ENCODE data around the gene NALCN.

Gene NALCN

DNA sequence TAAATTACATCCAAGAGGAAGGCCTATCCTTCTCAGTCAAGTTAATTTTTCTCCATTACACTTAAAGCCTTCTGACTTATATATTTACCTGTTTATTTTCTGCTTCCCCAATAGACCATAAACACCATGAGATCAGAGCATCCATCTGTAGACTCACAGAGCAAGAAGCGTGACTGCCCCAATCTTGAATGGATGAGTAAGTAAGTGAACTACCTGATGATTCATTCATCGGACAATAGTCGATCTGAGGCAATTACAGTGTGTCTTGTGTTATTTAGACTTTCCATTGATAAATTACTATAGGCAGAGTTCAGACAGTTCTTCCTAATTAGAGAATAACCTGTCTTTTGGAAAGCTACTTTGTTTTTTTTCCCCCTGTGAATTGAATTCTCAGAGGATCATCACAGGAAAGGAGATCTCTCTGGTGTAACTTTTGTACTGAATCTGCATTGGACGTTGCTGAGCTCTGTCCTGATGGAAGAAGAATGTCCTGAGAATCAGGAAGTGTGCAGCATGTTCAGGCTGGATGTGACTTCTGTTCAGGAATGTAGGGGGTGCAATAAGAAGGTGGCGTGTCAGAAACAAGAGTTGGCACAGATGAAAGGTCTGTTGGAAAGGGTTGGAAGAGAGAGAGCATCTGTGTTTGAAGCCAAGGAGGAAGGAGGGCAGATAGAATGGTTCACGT lies 367.0 kb downstream of the NALCN start:
- no peak for TF ChIP-seq TCF12 (IDR thresholded peaks at IDR 0.05; ENCODE audit: low read depth)

DNA sequence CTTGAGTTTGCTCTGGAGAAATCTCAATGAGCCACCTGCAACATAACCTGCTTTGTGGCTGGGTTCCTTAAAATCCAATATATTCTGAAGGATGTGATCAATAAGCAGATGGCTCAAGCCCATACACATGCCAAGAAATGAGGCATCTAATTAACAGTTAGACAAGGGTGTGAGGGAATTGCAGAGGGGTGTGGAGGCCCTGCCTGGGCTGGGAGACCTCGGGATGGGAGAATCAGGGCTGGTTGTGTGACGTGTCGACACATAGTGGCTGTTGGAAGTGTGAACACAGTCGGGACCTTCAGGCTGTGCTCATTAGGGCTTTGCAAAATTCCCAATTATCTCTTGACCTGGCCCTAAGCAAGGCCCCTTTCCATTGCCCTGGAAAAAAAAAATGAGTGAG lies 379.8 kb downstream of the NALCN start:
- TF ChIP-seq, protein P1, sequence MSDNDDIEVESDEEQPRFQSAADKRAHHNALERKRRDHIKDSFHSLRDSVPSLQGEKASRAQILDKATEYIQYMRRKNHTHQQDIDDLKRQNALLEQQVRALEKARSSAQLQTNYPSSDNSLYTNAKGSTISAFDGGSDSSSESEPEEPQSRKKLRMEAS (IDR thresholded peaks at IDR 0.05): no peak
- TF ChIP-seq ZBTB7A (IDR thresholded peaks at IDR 0.05; ENCODE audit: low read depth): no peak
- TF ChIP-seq TAF1 (IDR thresholded peaks at IDR 0.05; ENCODE audit: low read depth): no peak
- no peak for TF ChIP-seq RAD21 (IDR thresholded peaks at IDR 0.05; ENCODE audit: low read depth)
- TF ChIP-seq CREB1 (IDR thresholded peaks at IDR 0.05; ENCODE audit: low read depth): no peak
- no peak for TF ChIP-seq FOXM1 (IDR thresholded peaks at IDR 0.05; ENCODE audit: borderline replicate concordance, low read depth)
- TF ChIP-seq, protein P2, sequence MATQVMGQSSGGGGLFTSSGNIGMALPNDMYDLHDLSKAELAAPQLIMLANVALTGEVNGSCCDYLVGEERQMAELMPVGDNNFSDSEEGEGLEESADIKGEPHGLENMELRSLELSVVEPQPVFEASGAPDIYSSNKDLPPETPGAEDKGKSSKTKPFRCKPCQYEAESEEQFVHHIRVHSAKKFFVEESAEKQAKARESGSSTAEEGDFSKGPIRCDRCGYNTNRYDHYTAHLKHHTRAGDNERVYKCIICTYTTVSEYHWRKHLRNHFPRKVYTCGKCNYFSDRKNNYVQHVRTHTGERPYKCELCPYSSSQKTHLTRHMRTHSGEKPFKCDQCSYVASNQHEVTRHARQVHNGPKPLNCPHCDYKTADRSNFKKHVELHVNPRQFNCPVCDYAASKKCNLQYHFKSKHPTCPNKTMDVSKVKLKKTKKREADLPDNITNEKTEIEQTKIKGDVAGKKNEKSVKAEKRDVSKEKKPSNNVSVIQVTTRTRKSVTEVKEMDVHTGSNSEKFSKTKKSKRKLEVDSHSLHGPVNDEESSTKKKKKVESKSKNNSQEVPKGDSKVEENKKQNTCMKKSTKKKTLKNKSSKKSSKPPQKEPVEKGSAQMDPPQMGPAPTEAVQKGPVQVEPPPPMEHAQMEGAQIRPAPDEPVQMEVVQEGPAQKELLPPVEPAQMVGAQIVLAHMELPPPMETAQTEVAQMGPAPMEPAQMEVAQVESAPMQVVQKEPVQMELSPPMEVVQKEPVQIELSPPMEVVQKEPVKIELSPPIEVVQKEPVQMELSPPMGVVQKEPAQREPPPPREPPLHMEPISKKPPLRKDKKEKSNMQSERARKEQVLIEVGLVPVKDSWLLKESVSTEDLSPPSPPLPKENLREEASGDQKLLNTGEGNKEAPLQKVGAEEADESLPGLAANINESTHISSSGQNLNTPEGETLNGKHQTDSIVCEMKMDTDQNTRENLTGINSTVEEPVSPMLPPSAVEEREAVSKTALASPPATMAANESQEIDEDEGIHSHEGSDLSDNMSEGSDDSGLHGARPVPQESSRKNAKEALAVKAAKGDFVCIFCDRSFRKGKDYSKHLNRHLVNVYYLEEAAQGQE (IDR thresholded peaks at IDR 0.05; ENCODE audit: low read depth): no peak
- no peak for TF ChIP-seq CEBPB (IDR thresholded peaks at IDR 0.05)
- no peak for TF ChIP-seq EP300 (IDR thresholded peaks at IDR 0.05; ENCODE audit: borderline replicate concordance)
- TF ChIP-seq EGR1 (IDR thresholded peaks at IDR 0.05): no peak
- TF ChIP-seq TCF12 (IDR thresholded peaks at IDR 0.05; ENCODE audit: low read depth): no peak

DNA sequence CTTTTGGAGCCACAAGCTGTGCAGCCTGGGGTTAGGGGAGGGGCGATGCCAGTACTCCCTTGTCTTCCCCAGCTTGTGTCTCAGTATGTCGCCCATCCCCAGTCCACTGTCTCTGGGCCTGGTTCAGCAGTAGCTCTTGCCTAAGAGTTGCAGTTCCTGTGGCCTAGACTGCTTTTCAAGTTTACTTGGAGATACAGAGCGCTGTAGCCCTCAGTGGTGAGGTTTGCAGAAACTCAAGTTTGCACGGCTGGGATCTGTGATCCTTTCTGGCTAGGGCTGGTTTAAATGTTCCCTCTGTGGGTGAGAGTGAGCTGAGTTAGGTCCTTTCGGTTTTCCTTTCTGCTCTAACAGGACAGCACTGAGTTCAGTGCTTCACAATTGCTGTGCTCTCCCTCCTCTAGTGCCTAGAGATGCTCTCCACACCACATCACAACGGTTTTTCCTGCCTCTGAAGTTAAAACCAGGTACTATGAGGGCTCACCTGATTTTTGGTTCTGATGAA lies 381.1 kb downstream of the NALCN start:
- TF ChIP-seq EP300 (IDR thresholded peaks at IDR 0.05; ENCODE audit: borderline replicate concordance): no peak
- no peak for TF ChIP-seq RAD21 (IDR thresholded peaks at IDR 0.05; ENCODE audit: low read depth)
- no peak for TF ChIP-seq FOXM1 (IDR thresholded peaks at IDR 0.05; ENCODE audit: borderline replicate concordance, low read depth)
- TF ChIP-seq TAF1 (IDR thresholded peaks at IDR 0.05; ENCODE audit: low read depth): no peak

DNA sequence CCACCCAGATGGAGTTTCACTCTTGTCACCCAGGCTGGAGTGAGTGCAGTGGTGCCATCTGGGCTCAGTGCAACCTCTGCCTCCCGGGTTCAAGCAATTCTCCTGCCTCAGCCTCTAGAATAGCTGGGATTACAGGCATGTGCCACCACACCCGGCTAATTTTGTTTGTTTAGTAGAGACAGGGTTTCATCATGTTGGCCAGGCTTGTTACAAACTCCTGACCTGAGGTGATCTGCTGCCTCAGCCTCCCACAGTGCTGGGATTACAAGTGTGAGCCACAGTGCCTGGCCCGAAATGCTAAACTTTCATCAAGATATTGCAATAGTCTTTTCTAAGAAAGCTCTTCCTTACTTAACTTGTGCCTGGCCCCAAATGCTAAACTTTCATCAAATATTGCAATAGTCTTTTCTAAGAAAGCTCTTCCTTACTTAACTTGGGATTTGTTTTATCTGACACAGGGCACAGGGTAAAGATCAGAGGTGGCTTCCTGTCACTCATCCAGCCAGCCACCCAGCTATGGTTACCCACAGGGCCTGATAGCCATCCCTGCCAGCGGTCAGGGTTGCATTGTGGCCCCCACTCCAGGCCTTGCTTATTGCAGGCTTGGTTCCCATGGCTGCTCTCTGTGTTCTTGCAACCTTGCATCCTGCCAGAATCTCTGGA lies 389.4 kb downstream of the NALCN start:
- TF ChIP-seq, protein P1 (IDR thresholded peaks at IDR 0.05): no peak
- TF ChIP-seq TAF1 (IDR thresholded peaks at IDR 0.05; ENCODE audit: low read depth): no peak
- TF ChIP-seq TCF12 (IDR thresholded peaks at IDR 0.05; ENCODE audit: low read depth): no peak
- no peak for TF ChIP-seq ZBTB7A (IDR thresholded peaks at IDR 0.05; ENCODE audit: low read depth)
- no peak for TF ChIP-seq RAD21 (IDR thresholded peaks at IDR 0.05; ENCODE audit: low read depth)
- no peak for TF ChIP-seq CREB1 (IDR thresholded peaks at IDR 0.05; ENCODE audit: low read depth)
- no peak for TF ChIP-seq EGR1 (IDR thresholded peaks at IDR 0.05)
- no peak for TF ChIP-seq YY1 (IDR thresholded peaks at IDR 0.05; ENCODE audit: low read depth)
- TF ChIP-seq TEAD4 (IDR thresholded peaks at IDR 0.05): no peak
- TF ChIP-seq NFIC (IDR thresholded peaks at IDR 0.05): no peak
- TF ChIP-seq, protein P3, sequence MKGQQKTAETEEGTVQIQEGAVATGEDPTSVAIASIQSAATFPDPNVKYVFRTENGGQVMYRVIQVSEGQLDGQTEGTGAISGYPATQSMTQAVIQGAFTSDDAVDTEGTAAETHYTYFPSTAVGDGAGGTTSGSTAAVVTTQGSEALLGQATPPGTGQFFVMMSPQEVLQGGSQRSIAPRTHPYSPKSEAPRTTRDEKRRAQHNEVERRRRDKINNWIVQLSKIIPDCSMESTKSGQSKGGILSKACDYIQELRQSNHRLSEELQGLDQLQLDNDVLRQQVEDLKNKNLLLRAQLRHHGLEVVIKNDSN (IDR thresholded peaks at IDR 0.05): no peak
- TF ChIP-seq FOXM1 (IDR thresholded peaks at IDR 0.05; ENCODE audit: borderline replicate concordance, low read depth): no peak
- TF ChIP-seq, protein P2 (IDR thresholded peaks at IDR 0.05; ENCODE audit: low read depth): no peak
- TF ChIP-seq EP300 (IDR thresholded peaks at IDR 0.05; ENCODE audit: borderline replicate concordance): no peak
- TF ChIP-seq CEBPB (IDR thresholded peaks at IDR 0.05): no peak

DNA sequence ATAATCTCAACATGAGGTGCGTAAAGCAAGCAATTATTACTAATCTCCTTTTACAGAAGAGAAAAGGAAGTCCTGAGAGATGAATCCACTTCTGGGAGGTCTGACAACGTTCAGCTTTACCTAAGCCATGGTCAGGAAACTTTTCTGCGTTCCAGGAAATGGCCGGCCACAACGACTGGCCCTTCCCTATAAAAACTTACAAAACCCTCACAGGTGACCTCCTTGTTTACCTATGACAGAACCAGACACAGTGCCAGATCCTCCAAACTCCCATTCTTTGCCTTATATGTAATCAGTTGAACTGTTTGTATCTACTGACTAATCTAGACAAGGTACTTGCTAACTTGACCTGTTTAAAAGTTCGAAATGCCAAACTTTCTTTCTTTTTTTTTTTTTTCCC lies 390.0 kb downstream of the NALCN start:
- TF ChIP-seq NFIC (IDR thresholded peaks at IDR 0.05): no peak
- TF ChIP-seq, protein P2 (IDR thresholded peaks at IDR 0.05; ENCODE audit: low read depth): no peak
- TF ChIP-seq TCF12 (IDR thresholded peaks at IDR 0.05; ENCODE audit: low read depth): no peak
- TF ChIP-seq, protein P3 (IDR thresholded peaks at IDR 0.05): no peak
- no peak for TF ChIP-seq CEBPB (IDR thresholded peaks at IDR 0.05)
- no peak for TF ChIP-seq FOXM1 (IDR thresholded peaks at IDR 0.05; ENCODE audit: borderline replicate concordance, low read depth)
- no peak for TF ChIP-seq RAD21 (IDR thresholded peaks at IDR 0.05; ENCODE audit: low read depth)
- no peak for TF ChIP-seq TAF1 (IDR thresholded peaks at IDR 0.05; ENCODE audit: low read depth)
- TF ChIP-seq YY1 (IDR thresholded peaks at IDR 0.05; ENCODE audit: low read depth): no peak
- TF ChIP-seq EP300 (IDR thresholded peaks at IDR 0.05; ENCODE audit: borderline replicate concordance): no peak
- TF ChIP-seq ZBTB7A (IDR thresholded peaks at IDR 0.05; ENCODE audit: low read depth): no peak
- TF ChIP-seq EGR1 (IDR thresholded peaks at IDR 0.05): no peak
- TF ChIP-seq TEAD4 (IDR thresholded peaks at IDR 0.05): no peak
- TF ChIP-seq, protein P1 (IDR thresholded peaks at IDR 0.05): no peak
- no peak for TF ChIP-seq CREB1 (IDR thresholded peaks at IDR 0.05; ENCODE audit: low read depth)

Data from Ishikawa (cell line).